Hepatocyte (in vitro differentiated cells): ENCODE measurements around the gene FBN1. TPM values are rescaled to one million over a fixed set of nuclear protein-coding genes. Genes with fewer than 3 reads are reported as not detected.
A peak's percentile ranks its signal among the peaks of the same experiment; 100 is the strongest.

Experiments
- DNase-seq: peaks from one replicate; pipeline ENCODE4 v3.0.0-alpha.2; 2016; ENCODE audit warnings: low spot score
- H2AFZ ChIP-seq: fragments of 200-600 bp; sonication (generic); 2 replicates; pipeline ENCODE4 v1.6.0; 2016; ENCODE audit warnings: antibody characterized with exemption, mild to moderate bottlenecking
- H3K27ac ChIP-seq: fragments of 200-600 bp; sonication (generic); 2 replicates; pipeline ENCODE4 v1.5.1; 2016; ENCODE audit warnings: mild to moderate bottlenecking
- H3K27me3 ChIP-seq: fragments of 200-600 bp; sonication (generic); 2 replicates; pipeline ENCODE4 v1.6.1; 2016
- H3K36me3 ChIP-seq: fragments of 200-600 bp; sonication (generic); replicated peaks from 2 replicates; pipeline ENCODE4 v1.5.1; 2016; ENCODE audit warnings: low read depth; ENCODE audit not compliant: insufficient read depth
- H3K4me1 ChIP-seq: fragments of 200-600 bp; sonication (generic); 2 replicates; pipeline ENCODE4 v1.5.1; 2016; ENCODE audit warnings: mild to moderate bottlenecking, moderate library complexity; ENCODE audit not compliant: insufficient read depth
- H3K4me2 ChIP-seq: fragments of 200-600 bp; sonication (generic); 2 replicates; pipeline ENCODE4 v1.6.0; 2016
- H3K4me3 ChIP-seq: fragments of 200-600 bp; sonication (generic); 2 replicates; pipeline ENCODE4 v1.5.1; 2016; ENCODE audit warnings: mild to moderate bottlenecking
- H3K79me2 ChIP-seq: fragments of 200-600 bp; sonication (generic); 2 replicates; pipeline ENCODE4 v1.6.0; 2017; ENCODE audit warnings: mild to moderate bottlenecking
- H3K9me2 ChIP-seq: fragments of 200-600 bp; sonication (generic); replicated peaks from 2 replicates; pipeline ENCODE4 v1.6.0; 2017; ENCODE audit warnings: mild to moderate bottlenecking; ENCODE audit not compliant: insufficient read depth
- H3K9me3 ChIP-seq: fragments of 200-600 bp; sonication (generic); 2 replicates; pipeline ENCODE4 v1.5.1; 2016; ENCODE audit warnings: low read depth, mild to moderate bottlenecking
- H4K20me1 ChIP-seq: fragments of 200-600 bp; sonication (generic); 2 replicates; pipeline ENCODE4 v1.6.0; 2016; ENCODE audit warnings: mild to moderate bottlenecking; ENCODE audit not compliant: insufficient read depth, poor library complexity, severe bottlenecking
- EZH2 ChIP-seq: fragments of 200-600 bp; sonication (generic); IDR thresholded peaks from 2 replicates; pipeline ENCODE4 v1.6.1; 2016; ENCODE audit warnings: antibody characterized with exemption, mild to moderate bottlenecking, borderline replicate concordance
- EZH2phosphoT487 ChIP-seq: fragments of 200-600 bp; sonication (generic); IDR thresholded peaks from one replicate; pipeline ENCODE4 v1.6.1; 2018; ENCODE audit warnings: antibody characterized with exemption, mild to moderate bottlenecking, low read depth, moderate library complexity; ENCODE audit not compliant: unreplicated experiment, severe bottlenecking
- WGBS: methylation state at CpG from one replicate; pipeline ENCODE4 v1.1.6; 2016; ENCODE audit warnings: low lambda C conversion rate; ENCODE audit errors: missing lambda C conversion rate; 5-methylcytosine and 5-hydroxymethylcytosine counted together
- polyA plus RNA-seq: library from polyadenylated mRNA; unstranded; fragments of >200 nt; fragmentation: Nextera tagmentation; extraction: Ambion mirVana; gene quantifications from 2 replicates; pipeline ENCODE4 v1.2.1, GENCODE V29; 2016
- total RNA-seq: library from RNA; depleted of rRNA; stranded (reverse); fragments of >200 nt; gene quantifications from 2 replicates; pipeline ENCODE4 v1.2.3, GENCODE V29; 2014
- TF ChIP-seq, protein P1 (sequence below): fragments of 200-600 bp; sonication (generic); IDR thresholded peaks from 2 replicates; pipeline ENCODE4 v1.5.1; 2016; ENCODE audit warnings: antibody characterized with exemption, mild to moderate bottlenecking; ENCODE audit not compliant: poor library complexity

FBN1 gene
- total and polyA plus RNA-seq, 2 experiments from 2014 or later: 76.6 to 199 TPM

DNA sequence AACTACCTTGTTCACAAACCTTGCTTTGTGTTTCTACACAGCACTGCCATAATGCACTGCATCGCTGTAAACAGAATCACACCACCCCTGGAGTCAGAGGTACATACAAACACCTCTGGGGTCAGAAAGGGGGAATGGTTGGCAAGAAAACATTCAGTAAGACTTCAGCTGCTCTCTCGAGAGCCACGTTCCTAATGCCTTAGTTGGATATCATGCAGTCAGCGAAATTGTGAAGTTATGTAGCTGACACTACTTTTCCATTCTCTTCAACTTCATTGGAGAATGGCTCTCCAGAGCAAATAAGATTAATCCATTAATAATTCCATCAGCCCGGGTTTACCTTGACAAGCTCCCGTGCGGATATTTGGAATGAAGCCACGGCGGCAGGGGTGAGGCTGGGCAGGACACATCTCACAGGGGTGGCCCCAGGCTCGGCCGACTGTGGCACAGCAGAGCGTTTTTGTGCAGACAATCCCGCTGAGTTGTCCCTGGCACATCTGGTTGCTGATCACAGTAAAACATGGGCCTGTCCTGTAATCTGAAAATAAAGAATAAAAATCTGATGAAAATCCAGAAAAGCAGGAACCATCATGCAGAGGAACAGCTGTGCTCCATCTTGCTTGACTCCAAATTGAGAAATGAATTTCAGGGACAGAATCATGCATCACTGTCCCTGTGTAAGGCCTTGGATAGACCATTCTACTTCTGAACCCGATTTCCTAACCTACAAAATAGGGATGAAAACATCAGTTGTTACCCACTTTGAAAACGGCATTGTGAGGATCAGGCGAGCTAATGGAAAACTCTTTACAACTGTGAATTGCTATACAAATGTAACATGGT, 108.0 kb downstream of the FBN1 start:
- Histone ChIP-seq H3K36me3 (no peaks in the 10 kb centered on the region), H4K20me1 (no peaks in the 10 kb centered on the region), H3K4me1 (peaks cover 10% of the 10 kb centered on the region), H3K27ac (peak overlapping the region; percentile 49), H3K4me2 (no peak overlapping the region), H3K4me3 (no peak overlapping the region), H3K9me2 (no peaks in the 10 kb centered on the region), H3K79me2 (no peaks in the 10 kb centered on the region), H2AFZ (no peak overlapping the region), H3K9me3 (no peaks in the 10 kb centered on the region), H3K27me3 (no peaks in the 10 kb centered on the region)
- no peak for TF ChIP-seq EZH2phosphoT487
- TF ChIP-seq EZH2: no peak
- TF ChIP-seq, protein P1, sequence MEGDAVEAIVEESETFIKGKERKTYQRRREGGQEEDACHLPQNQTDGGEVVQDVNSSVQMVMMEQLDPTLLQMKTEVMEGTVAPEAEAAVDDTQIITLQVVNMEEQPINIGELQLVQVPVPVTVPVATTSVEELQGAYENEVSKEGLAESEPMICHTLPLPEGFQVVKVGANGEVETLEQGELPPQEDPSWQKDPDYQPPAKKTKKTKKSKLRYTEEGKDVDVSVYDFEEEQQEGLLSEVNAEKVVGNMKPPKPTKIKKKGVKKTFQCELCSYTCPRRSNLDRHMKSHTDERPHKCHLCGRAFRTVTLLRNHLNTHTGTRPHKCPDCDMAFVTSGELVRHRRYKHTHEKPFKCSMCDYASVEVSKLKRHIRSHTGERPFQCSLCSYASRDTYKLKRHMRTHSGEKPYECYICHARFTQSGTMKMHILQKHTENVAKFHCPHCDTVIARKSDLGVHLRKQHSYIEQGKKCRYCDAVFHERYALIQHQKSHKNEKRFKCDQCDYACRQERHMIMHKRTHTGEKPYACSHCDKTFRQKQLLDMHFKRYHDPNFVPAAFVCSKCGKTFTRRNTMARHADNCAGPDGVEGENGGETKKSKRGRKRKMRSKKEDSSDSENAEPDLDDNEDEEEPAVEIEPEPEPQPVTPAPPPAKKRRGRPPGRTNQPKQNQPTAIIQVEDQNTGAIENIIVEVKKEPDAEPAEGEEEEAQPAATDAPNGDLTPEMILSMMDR: no peak
- WGBS: 83% methylated on average over 16 of the region's 16 CpGs
- DNase-seq: no peak

- no peaks in the 10 kb centered on the region for H3K9me2 ChIP-seq
- no peaks in the 10 kb centered on the region for H3K9me3 ChIP-seq
- WGBS: 43% methylated on average over 3 of the region's 3 CpGs
- TF ChIP-seq EZH2phosphoT487 (no peak), EZH2 (no peak)
- TF ChIP-seq, protein P1: no peak
- H3K4me1 ChIP-seq: peaks cover 10% of the 10 kb centered on the region
- no peak overlapping the region for H3K4me3 ChIP-seq
- no peaks in the 10 kb centered on the region for H3K79me2 ChIP-seq
- peak overlapping the region; percentile 49 for H3K27ac ChIP-seq
- no peaks in the 10 kb centered on the region for H3K27me3 ChIP-seq
- DNase-seq: no peak
- H3K4me2 ChIP-seq: no peak overlapping the region
- H2AFZ ChIP-seq: no peak overlapping the region
- no peaks in the 10 kb centered on the region for H3K36me3 ChIP-seq
- H4K20me1 ChIP-seq: no peaks in the 10 kb centered on the region
These were observed 108.8 kb downstream of the FBN1 start for GRCh38 chr15:48536681-48537091.

GRCh38 chr15:48533982-48534381, 111.5 kb downstream of the FBN1 start:
- H3K4me3 ChIP-seq: no peak overlapping the region
- TF ChIP-seq, protein P1: no peak
- TF ChIP-seq EZH2: no peak
- TF ChIP-seq EZH2phosphoT487: no peak
- no peak for DNase-seq
- no peaks in the 10 kb centered on the region for H3K9me2 ChIP-seq
- H3K9me3 ChIP-seq: no peaks in the 10 kb centered on the region
- H3K27ac ChIP-seq: no peak overlapping the region
- H4K20me1 ChIP-seq: no peaks in the 10 kb centered on the region
- H2AFZ ChIP-seq: no peak overlapping the region
- no peaks in the 10 kb centered on the region for H3K79me2 ChIP-seq
- H3K4me1 ChIP-seq: peaks cover 10% of the 10 kb centered on the region
- 69% methylated on average over 2 of the region's 2 CpGs for WGBS
- H3K4me2 ChIP-seq: no peak overlapping the region
- no peaks in the 10 kb centered on the region for H3K27me3 ChIP-seq
- no peaks in the 10 kb centered on the region for H3K36me3 ChIP-seq
